DMS53 (cell line): ENCODE results near the gene CYB5R2.
"Not testable (repeated sequence)": the region's sequence is repeated elsewhere in the genome, so short reads cannot be mapped to it uniquely, and the experiment has no call there.

Source experiments
- DNase-seq: peaks from one replicate; lab custom pipeline; 2025; lab: John Stamatoyannopoulos, UW

CYB5R2 gene

DNA sequence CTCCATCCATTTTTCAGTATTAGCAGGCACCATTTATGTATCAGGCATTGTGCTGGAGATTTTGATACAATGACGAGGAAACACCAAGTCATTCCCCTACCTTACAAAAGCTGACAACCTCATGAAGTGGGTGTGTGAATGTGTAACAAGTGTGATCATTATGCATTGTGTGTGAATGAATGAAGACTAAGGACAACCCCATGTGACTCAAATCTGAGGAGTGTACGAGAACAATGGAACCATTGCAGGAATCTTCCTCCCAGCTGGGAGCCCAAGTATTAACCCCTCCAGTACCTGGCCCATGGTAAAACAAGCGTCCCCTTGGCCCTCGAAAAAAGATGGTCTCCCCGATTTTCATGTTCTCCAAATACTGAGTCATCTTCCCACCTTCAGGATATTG is 4.4 kb downstream of the CYB5R2 start:
- no peak for DNase-seq

DNA sequence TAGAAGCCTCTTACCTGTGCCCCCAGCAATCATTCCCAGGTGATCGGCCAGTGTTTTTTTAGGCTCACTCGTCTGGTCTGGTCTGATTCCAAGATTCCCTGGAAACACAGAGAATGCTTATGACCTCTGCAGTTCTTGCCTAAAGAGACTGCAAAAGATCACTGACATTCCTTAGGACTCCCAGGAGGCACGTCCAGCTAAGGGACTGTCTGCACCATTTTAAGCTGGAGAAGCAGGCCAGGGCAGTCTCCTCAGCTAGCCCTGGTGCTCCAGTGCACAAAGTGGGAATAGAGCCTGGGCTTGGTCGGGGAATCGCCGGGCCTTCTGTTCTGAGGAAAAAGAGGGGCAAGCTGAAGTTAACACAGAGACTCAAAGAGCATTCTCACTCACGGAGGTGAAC is 4.8 kb downstream of the CYB5R2 start:
- DNase-seq = no peak

DNA sequence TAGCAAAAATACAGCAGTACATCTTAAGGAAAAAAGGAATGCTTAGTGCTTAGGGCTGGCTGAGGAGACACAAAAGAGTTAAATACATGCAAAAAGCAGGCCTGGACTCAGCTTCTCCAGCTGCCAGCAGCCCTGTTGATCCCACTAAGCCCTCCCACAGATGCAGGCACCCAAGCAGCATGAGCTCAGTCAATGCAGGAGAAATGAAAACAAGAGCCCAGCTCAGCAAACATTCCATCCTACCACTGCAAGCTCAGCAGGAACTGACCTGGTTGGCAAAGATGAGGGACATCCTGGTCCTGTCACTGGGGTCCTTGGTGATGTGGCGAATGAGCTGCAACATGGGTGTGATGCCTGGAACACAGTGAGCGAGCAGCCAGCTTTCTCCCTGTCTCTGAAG is 5.8 kb downstream of the CYB5R2 start:
- peak; percentile 33 for DNase-seq

DNA sequence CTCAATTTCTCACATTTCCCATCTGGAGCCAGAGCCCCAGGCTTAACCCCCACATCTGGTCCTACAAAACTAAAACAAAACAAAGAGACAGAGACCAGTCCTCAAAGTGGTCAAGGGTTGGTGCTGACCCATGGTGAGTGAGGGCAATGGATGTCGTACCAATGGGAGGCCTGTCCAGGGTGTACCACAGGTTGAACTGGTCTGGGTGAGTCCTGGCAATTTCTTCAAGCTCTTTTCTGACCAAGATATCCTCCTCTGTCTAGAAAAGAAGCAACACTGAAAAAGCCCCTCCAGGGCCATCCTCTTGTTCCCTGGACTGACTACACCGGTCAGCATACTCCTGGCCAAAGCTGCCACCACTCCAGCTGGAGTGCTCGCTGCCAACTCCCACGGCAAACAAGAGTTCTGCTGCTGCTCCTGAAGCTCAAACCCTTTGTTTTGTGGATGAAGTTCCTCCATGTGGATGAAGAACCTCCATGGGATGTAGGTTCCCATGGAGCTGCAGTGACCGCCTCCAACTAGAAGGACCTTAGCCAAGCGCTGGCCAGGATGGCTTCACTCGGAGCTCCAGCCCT is 6.9 kb downstream of the CYB5R2 start:
- no peak for DNase-seq

DNA sequence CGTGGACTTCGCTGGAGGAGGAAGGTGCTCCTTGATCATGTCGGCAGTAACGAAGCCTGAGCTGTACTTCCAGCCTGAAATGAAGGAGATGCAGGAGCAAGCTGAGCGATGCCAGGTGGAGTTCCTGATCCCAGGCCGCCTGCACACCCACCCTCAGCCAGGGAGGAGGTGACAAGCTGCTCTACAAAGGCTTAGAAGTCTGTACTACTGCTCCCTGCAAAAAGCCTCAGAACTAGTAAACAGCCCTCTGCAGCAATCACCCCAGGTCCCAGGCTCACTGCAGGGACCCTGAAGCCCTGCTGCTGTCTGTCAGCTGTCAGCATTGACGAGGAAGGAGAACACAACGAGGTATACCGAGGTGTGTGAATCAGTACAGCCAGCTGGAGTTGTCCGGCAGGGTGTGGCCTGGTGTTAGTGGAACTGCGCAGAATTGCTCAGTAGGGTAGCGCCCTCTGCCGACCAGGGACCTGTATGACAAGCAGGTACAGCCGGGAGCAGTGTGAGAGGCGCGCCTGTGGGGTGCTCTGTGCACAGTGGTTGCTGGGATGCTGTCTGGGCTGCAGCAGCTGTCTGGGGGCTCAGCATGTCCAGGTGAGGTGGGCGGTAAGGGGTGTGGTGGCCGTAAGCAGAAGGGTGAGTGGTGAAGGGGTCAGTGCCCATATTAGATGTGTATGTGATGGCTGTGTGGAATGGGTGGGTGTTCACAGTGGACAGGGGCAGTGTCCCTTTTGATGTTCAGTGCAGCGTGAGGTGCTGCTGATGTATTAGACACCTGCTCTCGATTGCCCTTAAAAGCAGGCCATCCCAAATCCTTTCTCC is 7.6 kb downstream of the CYB5R2 start:
- peak; percentile 90 for DNase-seq

DNA sequence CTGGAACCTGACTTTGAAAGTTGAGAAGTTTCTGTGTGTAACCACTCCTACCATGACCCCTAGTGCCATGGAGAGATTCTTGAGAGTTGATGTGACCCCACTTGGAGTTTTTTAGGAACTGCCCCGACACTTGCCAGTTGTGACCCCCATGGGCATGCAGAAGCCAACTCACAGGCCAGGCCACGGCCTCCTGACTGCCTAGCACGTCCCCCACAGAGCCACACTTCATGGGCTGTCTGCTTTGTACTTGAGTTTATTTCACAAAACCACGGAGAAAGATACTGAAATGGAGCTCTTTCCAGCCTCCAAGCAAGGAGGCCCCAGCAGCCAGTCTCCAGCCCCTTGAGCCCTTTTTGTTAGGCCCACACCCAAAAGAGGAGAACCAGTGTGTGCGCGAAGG is 8.4 kb downstream of the CYB5R2 start:
- no peak for DNase-seq

DNA sequence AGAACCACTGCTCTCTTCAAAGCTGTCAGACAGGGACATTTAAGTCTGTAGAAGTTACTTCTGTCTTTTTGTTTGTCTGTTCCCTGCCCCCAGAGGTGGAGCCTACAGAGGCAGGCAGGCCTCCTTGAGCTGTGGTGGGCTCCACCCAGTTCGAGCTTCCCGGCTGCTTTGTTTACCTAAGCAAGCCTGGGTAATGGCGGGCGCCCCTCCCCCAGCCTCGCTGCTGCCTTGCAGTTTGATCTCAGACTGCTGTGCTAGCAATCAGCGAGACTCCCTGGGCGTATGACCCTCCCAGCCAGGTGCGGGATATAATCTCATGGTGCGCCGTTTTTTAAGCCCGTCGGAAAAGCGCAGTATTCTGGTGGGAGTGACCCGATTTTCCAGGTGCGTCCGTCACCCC is 9.8 kb downstream of the CYB5R2 start:
- not testable (repeated sequence) for DNase-seq

DNA sequence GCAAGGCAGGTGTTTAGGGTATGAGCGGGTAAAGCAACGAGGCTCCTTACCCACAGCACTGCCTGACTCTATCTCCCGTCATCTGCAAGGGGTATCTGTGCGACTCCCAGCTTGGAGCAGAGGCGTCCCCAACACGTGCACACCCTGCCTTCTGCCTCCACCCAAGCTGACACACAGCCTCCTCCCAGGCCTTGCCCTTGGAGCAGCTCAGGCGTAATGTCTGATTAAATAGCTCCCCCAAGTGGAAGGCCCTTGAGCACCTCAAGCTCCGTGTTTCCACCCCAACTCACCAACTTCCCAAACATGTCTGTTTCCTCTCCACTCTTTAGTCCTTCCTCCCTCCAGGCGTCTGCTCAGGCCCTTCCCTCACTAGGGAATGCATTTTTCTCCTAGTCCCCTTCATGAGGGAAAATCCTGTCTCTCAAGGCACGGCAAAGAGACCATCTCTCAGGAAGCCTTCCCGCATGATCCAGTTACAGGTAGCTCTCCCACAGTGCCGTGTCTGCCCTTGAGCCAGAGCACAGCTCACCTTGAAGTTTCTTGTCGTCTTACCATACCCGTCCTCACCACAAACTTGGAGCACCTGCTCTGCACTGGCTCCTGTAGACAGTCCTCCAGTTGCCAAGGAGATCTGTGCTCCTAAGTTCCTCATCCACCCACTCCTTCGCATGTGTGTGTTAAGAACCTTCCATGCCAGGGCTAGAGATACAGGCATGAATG is 15.8 kb downstream of the CYB5R2 start:
- peak; percentile 82 for DNase-seq

DNA sequence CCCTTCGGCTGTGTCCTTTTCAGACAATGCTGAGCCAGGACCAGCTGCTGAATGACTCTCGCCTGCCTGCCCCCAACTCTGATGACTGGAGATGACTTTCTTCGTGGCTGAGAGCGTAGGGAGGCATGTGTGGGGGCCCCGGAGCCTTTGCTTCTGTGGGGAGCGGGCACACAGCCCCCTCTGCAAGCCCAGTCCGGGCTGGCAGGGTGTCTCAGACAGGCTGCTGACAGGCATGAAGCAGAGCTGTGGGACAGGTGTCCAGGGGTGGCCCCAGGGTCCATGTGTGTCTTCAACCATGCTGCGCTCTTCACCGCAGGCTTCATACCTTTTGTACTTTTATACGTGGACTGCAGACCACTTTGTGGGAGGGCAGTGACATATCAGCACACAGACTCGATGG is 16.6 kb downstream of the CYB5R2 start:
- no peak for DNase-seq

DNA sequence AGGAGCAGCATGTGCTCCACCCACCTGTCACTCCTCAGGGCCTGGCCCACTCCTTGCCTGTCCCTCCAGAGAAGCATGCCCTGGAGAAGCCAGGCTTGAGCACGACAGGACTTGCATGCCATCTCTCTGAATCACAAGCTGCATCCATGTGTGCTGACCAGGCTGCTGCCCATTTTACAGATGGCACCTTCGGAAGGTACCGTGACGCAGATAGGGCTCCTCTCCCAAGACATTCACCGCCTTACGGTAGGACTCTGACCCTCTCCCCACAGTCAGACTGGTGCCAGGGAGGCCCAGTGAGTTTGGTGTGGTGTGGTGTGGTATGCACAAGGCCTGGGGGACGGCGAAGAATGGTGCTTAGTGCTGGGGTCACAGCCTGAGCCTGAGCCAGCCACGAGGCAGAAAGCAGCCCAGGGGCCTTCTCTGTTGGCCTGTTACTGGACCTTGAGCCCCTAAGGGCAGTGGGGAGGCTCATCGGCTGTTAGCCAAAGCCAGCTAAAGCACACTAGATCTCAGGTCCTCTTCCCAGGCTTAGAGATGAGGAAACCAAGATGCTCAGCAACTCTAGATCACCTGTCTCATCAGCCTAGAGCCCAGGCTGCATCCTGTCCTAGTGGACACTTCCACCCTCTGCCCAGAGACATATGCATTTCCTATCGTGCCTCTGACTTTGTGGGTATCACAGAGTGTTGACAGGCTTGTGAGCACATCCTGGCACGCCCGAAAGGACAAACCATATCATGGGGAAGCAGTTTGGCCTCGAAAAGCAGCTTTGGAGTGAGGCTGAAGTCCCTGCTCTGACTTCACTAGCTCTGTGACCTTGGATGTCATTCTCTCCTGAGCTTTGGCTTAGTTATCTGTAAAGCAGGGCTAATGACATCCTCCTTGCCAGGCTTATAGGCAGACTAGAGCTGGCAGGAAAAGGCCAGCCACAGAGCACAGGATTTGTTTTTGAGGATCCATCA is 17.8 kb downstream of the CYB5R2 start:
- no peak for DNase-seq

DNA sequence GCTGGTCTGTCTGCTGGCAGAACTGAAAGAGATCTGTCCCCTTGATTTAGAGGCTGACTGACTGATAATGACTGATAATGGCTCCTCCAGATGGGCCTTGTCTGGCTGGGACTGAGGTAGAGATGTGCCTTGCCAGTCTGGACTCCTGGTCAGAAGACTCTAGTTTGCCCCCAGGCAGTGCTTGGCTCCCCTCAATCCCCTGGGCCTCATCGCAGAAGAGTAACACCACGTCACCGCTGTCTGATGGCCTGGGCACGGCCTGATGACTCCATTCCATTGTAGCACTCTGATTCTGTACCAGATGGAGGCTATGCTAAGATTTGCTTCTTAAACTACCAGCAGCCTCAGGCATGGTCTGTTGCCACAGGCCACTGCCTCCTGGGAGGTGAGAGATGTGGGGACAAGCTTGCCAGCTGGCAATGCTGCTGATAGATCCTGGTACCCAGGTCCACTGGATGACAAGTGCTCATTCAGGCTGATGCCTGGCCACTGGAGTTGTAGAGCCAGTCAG is 19.1 kb downstream of the CYB5R2 start:
- no peak for DNase-seq

DNA sequence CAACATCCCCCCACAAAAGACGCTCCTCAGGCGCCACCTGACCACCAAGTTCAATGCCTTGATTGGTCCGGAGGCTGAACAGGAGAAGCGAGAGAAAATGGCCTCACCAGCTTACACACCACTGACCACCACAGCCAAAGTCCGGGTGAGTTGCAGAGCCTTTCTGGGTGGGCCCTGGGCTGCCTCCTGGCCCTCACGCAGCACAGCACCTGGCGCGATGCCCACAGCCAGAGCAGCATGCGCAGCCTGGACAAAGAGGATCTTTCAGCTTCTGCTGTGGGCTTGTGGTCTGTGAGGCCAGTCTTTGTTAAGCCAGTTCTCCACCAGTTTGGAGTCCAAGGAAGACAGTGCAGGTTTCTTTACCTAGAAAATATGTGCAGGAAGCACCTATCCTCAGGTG is 21.6 kb downstream of the CYB5R2 start:
- no peak for DNase-seq

DNA sequence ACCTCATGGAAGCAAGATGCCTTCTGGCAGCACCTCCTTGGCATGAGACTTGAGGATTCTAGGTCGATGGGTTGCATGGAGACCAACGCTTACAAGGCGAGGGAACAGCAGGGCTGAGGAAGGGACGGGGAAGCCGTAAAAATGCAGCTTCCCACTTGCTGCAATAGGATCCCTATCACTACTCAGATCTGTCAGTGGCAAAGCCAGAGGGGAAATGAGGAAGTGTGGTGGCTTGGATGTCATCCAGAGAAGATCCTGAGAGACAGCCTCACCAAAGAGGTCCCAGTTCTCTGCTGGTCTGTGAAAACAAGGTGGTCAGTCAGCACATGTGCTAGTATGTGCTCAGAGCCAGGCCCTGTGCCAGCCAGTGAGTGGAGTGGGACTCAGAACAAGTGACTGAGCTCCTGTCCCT is 22.2 kb downstream of the CYB5R2 start:
- DNase-seq = no peak

DNA sequence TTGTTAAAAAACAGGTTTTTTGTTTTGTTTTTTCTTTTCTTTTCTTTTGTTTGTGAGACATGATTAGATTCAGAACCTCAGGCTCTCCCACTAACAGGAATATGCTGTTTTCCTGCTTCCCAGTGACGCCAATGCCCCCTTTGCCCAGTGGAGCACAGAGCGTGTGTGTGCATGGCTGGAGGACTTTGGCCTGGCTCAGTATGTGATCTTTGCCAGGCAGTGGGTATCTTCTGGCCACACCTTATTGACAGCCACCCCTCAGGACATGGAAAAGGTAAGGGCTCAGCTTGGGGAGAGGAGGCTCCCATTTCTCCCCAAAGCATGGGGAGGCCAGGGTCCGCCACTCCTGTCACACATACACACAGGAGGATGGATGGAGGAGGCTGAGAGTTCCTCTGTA is 25.0 kb downstream of the CYB5R2 start:
- DNase-seq = no peak

DNA sequence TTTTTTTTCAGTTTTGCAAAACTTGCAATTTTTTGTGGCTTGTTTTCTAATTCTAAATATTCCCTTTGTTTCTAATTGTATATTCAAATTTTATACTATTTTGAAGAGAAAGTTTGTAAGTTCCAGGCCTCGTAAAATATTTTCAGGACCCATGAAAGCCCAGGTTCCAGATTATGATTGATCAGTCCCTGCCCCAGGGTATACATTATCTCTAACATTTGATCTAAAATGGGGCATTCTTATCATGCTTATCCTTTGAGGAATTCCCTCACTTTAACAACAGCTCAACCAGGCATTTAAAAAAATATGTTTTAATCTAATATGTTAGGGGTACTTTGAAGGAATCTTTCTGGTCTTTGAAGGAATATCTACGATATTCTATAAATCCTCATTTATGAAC is 26.4 kb downstream of the CYB5R2 start:
- DNase-seq = no peak

DNA sequence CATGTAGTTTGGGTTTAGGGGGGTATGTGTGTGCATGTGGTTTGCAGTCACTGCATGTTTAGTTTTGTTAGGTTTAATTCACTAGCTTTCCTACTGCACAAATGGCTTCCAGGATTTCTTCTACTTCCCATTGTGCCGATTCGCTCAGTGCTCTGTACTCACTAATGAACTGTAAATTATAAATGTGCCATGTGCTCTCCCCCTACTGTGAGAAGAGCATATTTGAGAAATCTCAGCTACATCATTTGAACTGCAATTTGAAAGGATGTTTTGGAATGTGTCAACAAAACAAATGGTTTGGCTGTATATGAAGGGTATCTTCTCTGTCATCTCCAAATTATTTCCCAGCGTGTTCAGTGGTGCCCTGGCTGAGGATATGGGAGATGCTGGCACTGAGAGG is 28.1 kb downstream of the CYB5R2 start:
- DNase-seq = no peak

DNA sequence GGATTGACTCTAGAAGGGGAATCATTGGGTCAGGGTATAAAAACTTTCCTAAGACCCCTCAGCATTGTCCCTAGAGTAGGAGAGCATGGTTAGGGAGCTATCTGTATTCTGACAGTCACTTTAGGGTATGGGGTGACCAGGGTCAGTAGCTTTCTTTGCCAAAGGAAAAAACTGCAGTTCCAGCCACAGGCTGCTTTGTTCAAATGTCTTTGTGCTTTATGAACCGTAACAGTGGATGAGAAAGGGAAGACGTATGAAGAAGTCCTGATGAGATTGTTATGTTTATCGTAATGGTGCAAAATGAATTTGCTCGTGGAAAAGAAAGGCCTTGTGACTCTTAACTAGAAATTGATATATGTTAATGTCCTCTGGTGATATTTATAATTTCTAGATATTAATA is 30.0 kb downstream of the CYB5R2 start:
- no peak for DNase-seq

DNA sequence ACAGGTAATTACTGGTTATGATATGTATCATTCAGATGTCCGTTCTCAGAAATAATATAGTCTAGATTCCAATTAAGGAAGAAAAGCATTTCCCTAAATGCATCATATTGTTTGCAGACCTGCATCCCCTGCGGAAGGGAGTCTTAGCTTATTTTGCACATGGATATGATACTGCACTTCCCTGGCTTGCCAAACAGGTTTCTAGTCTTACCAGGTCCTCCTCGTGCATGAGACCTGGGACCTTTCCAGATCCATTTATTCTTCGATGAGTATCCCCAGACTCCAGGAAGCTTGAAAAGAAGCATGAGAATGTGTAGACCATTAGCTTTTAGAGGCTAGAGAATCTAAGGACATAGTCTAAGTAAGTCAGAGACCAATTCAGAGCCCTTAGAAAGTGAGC is 30.6 kb downstream of the CYB5R2 start:
- DNase-seq = peak; percentile 11

DNA sequence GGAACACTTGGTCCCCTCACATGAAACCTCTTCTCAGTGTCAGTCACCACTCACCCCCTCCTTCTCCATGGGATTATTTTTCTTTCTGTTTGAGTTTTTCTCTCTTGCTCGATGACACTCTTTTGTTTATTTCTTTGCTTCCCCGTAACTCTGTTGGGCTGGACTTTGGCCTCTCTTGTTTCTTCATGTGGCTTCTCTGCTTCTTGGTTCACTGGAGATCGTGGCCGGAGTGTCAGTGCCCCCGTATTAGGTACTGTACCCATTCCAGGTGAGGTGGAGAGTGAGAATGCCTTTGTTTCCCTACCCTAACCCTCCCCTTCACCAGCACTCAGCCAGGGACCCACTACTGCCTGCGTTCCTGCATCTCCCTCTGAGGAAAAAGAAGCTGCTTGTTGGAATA is 32.5 kb downstream of the CYB5R2 start:
- no peak for DNase-seq

DNA sequence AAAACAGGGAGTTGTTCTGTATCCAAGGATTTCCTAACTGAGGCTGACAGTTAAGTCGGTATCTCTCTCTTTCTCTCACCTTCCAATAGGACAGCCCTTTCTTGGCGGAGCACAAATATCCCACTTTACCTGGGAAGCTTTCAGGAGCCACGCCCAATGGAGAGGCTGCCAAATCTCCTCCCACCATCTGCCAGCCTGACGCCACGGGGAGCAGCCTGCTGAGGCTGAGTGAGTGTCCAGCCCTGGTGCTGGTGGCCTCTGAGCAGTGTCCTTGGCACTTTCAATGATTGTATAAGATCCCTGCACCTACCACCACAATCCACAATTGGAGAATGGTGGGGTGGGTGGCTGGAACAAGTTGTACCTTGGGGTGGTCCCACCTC is 33.7 kb downstream of the CYB5R2 start:
- DNase-seq = no peak

DNA sequence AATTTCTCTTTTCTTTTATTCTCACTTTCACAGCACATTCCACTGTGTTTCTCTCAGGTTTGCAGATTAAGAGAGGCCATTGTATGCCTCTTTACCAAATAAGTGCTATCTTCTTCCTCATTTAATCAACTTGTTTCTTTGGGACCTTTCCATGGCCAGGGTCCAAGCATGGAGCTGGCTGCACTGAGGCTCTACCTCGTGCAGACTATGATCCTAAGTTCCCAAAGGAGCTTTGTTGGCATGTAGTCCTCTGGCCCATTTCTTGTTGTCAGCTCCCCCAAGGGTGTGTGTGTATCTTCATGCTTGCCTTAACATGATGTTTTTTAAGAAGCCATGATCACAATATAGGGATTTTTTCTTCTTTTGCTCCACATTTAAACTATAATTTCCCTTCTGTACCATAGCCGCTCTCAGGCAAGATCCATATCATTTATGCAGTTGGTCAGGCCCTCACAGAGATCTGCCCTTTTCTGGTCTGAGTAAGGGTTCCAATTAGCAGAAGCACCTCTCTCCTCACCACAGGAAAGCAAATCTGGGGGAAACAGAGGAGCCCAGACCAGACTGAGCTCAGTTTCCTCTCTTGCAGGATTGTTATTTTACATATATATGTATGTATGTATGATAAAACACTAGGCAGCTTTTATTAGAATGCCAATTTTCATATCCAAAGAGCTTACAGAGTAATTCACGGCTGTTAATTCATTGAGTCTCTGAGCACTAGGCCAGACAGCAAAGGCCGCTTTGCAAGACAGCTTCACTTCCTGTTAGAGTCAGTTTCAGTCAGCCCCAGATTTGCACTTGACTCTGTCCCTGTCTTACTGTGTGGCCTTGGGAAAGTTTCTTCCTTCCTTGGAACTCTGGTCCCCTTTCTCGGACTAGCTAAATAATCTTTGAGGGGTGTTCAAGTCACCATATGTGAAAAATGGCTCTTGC is 34.3 kb downstream of the CYB5R2 start:
- no peak for DNase-seq
